NB4 (cell line): ENCODE data around the gene ZMYND15.

Experiments
- DNase-seq: peaks from one replicate; pipeline ENCODE4 v3.0.0; 2010; ENCODE audit warnings: low read depth
- H3K4me3 ChIP-seq: one replicate; pipeline ENCODE4 v1.5.1; 2011; ENCODE audit warnings: mild to moderate bottlenecking, low read depth, low read length, moderate library complexity
- CTCF ChIP-seq: IDR thresholded peaks from one replicate; pipeline ENCODE4 v1.5.1; 2012; ENCODE audit warnings: low read depth, low read length
- MAX ChIP-seq: IDR thresholded peaks from 2 replicates; pipeline ENCODE4 v1.6.1; 2011; ENCODE audit warnings: low read depth, low read length
- MYC ChIP-seq: IDR thresholded peaks from 2 replicates; pipeline ENCODE4 v1.6.1; 2011; ENCODE audit warnings: low read depth, low read length
- POLR2A ChIP-seq: IDR thresholded peaks from 2 replicates; pipeline ENCODE4 v1.6.1; 2011; ENCODE audit warnings: mild to moderate bottlenecking; ENCODE audit not compliant: insufficient read length; ENCODE audit errors: extremely low read depth

The ZMYND15 gene

GRCh38 chr17:4722678-4723240 is 16.9 kb upstream of the ZMYND15 start:
- peak; percentile 36 for DNase-seq
- no peak overlapping the region for H3K4me3 ChIP-seq
- TF ChIP-seq POLR2A: no peak
- TF ChIP-seq CTCF: no peak
- TF ChIP-seq MYC: no peak
- TF ChIP-seq MAX: no peak

DNA sequence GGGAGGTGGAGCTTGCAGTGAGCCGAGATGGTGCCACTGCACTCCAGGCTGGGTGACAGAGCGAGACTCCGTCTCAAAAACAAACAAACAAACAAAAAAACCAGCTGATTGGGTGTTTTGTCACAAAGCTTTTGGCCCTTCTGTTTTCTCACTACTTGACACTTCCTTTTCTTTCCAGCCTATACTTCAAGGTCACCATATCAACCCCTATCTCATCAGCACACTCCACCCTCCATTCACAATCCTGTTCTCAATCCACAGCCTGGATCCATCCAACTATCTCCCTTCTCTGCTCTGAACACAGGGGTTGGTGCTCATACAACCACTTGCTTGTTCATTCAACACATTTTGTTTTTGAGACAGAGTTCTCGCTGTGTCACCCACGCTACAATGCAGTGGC is 15.0 kb upstream of the ZMYND15 start:
- no peak overlapping the region for H3K4me3 ChIP-seq
- no peak for DNase-seq
- no peak for TF ChIP-seq MYC
- no peak for TF ChIP-seq POLR2A
- TF ChIP-seq MAX: no peak
- TF ChIP-seq CTCF: no peak

- no peak overlapping the region for H3K4me3 ChIP-seq
- no peak for TF ChIP-seq CTCF
- TF ChIP-seq POLR2A: no peak
- no peak for TF ChIP-seq MAX
- TF ChIP-seq MYC: no peak
- DNase-seq: peak; percentile 57
These were observed 13.9 kb upstream of the ZMYND15 start for GRCh38 chr17:4725646-4726310.

- no peak overlapping the region for H3K4me3 ChIP-seq
- no peak for TF ChIP-seq POLR2A
- TF ChIP-seq MAX: no peak
- TF ChIP-seq CTCF: no peak
- no peak for TF ChIP-seq MYC
- DNase-seq: peak; percentile 72
These were observed 11.5 kb upstream of the ZMYND15 start for GRCh38 chr17:4728124-4728523.

GRCh38 chr17:4733073-4733531 is 6.5 kb upstream of the ZMYND15 start:
- DNase-seq: peak; percentile 87
- TF ChIP-seq MAX: 0 out of 2 replicates have a peak, but pooled peaks have one; percentile 18
- TF ChIP-seq MYC: no peak
- no peak for TF ChIP-seq POLR2A
- TF ChIP-seq CTCF: peak; percentile 29
- H3K4me3 ChIP-seq: no peak overlapping the region
